Hepatocyte (in vitro differentiated cells): ENCODE data around the gene RNFT2. TPM values are rescaled to one million over a fixed set of nuclear protein-coding genes. Genes with fewer than 3 reads are reported as not detected.
"Not testable (repeated sequence)": the region's sequence is repeated elsewhere in the genome, so short reads cannot be mapped to it uniquely, and the experiment has no call there.

Experiments used
- DNase-seq: peaks from one replicate; pipeline ENCODE4 v3.0.0-alpha.2; 2016; ENCODE audit warnings: low spot score
- H2AFZ ChIP-seq: fragments of 200-600 bp; sonication (generic); 2 replicates; pipeline ENCODE4 v1.6.0; 2016; ENCODE audit warnings: antibody characterized with exemption, mild to moderate bottlenecking
- H3K27ac ChIP-seq: fragments of 200-600 bp; sonication (generic); 2 replicates; pipeline ENCODE4 v1.5.1; 2016; ENCODE audit warnings: mild to moderate bottlenecking
- H3K27me3 ChIP-seq: fragments of 200-600 bp; sonication (generic); 2 replicates; pipeline ENCODE4 v1.6.1; 2016
- H3K36me3 ChIP-seq: fragments of 200-600 bp; sonication (generic); replicated peaks from 2 replicates; pipeline ENCODE4 v1.5.1; 2016; ENCODE audit warnings: low read depth; ENCODE audit not compliant: insufficient read depth
- H3K4me1 ChIP-seq: fragments of 200-600 bp; sonication (generic); 2 replicates; pipeline ENCODE4 v1.5.1; 2016; ENCODE audit warnings: mild to moderate bottlenecking, moderate library complexity; ENCODE audit not compliant: insufficient read depth
- H3K4me2 ChIP-seq: fragments of 200-600 bp; sonication (generic); 2 replicates; pipeline ENCODE4 v1.6.0; 2016
- H3K4me3 ChIP-seq: fragments of 200-600 bp; sonication (generic); 2 replicates; pipeline ENCODE4 v1.5.1; 2016; ENCODE audit warnings: mild to moderate bottlenecking
- H3K79me2 ChIP-seq: fragments of 200-600 bp; sonication (generic); 2 replicates; pipeline ENCODE4 v1.6.0; 2017; ENCODE audit warnings: mild to moderate bottlenecking
- H3K9me2 ChIP-seq: fragments of 200-600 bp; sonication (generic); replicated peaks from 2 replicates; pipeline ENCODE4 v1.6.0; 2017; ENCODE audit warnings: mild to moderate bottlenecking; ENCODE audit not compliant: insufficient read depth
- H3K9me3 ChIP-seq: fragments of 200-600 bp; sonication (generic); 2 replicates; pipeline ENCODE4 v1.5.1; 2016; ENCODE audit warnings: low read depth, mild to moderate bottlenecking
- H4K20me1 ChIP-seq: fragments of 200-600 bp; sonication (generic); 2 replicates; pipeline ENCODE4 v1.6.0; 2016; ENCODE audit warnings: mild to moderate bottlenecking; ENCODE audit not compliant: insufficient read depth, poor library complexity, severe bottlenecking
- CTCF ChIP-seq: fragments of 200-600 bp; sonication (generic); IDR thresholded peaks from 2 replicates; pipeline ENCODE4 v1.5.1; 2016; ENCODE audit warnings: antibody characterized with exemption, mild to moderate bottlenecking; ENCODE audit not compliant: poor library complexity
- EZH2 ChIP-seq: fragments of 200-600 bp; sonication (generic); IDR thresholded peaks from 2 replicates; pipeline ENCODE4 v1.6.1; 2016; ENCODE audit warnings: antibody characterized with exemption, mild to moderate bottlenecking, borderline replicate concordance
- EZH2phosphoT487 ChIP-seq: fragments of 200-600 bp; sonication (generic); IDR thresholded peaks from one replicate; pipeline ENCODE4 v1.6.1; 2018; ENCODE audit warnings: antibody characterized with exemption, mild to moderate bottlenecking, low read depth, moderate library complexity; ENCODE audit not compliant: unreplicated experiment, severe bottlenecking
- WGBS: methylation state at CpG from one replicate; pipeline ENCODE4 v1.1.6; 2016; ENCODE audit warnings: low lambda C conversion rate; ENCODE audit errors: missing lambda C conversion rate; 5-methylcytosine and 5-hydroxymethylcytosine counted together
- polyA plus RNA-seq: library from polyadenylated mRNA; unstranded; fragments of >200 nt; fragmentation: Nextera tagmentation; extraction: Ambion mirVana; gene quantifications from 2 replicates; pipeline ENCODE4 v1.2.1, GENCODE V29; 2016
- total RNA-seq: library from RNA; depleted of rRNA; stranded (reverse); fragments of >200 nt; gene quantifications from 2 replicates; pipeline ENCODE4 v1.2.3, GENCODE V29; 2014

Gene RNFT2
- total and polyA plus RNA-seq, 2 experiments from 2014 or later = 1.5 to 2.9 TPM

- WGBS = 92% methylated on average over 4 of the region's 4 CpGs
- TF ChIP-seq EZH2 (no peak), EZH2phosphoT487 (no peak), CTCF (no peak)
- no peak overlapping the region for H3K4me2 ChIP-seq
- DNase-seq = no peak
- H3K79me2 ChIP-seq = no peaks in the 10 kb centered on the region
- no peaks in the 10 kb centered on the region for H4K20me1 ChIP-seq
- no peak overlapping the region for H3K4me3 ChIP-seq
- no peak overlapping the region for H3K27ac ChIP-seq
- H3K9me3 ChIP-seq = no peaks in the 10 kb centered on the region
- H3K9me2 ChIP-seq = no peaks in the 10 kb centered on the region
- no peak overlapping the region for H2AFZ ChIP-seq
- no peaks in the 10 kb centered on the region for H3K4me1 ChIP-seq
- no peaks in the 10 kb centered on the region for H3K36me3 ChIP-seq
- no peaks in the 10 kb centered on the region for H3K27me3 ChIP-seq
Measured at GRCh38 chr12:116745554-116745953, 7.4 kb downstream of the RNFT2 start.

GRCh38 chr12:116749884-116750283 lies 11.8 kb downstream of the RNFT2 start:
- Histone ChIP-seq H2AFZ (no peak overlapping the region), H3K9me3 (no peaks in the 10 kb centered on the region), H3K4me2 (no peak overlapping the region), H3K9me2 (no peaks in the 10 kb centered on the region), H3K79me2 (no peaks in the 10 kb centered on the region), H3K4me3 (no peak overlapping the region), H3K4me1 (no peaks in the 10 kb centered on the region), H4K20me1 (no peaks in the 10 kb centered on the region), H3K27ac (no peak overlapping the region), H3K27me3 (no peaks in the 10 kb centered on the region), H3K36me3 (no peaks in the 10 kb centered on the region)
- DNase-seq = no peak
- 98% methylated on average over 5 of the region's 26 CpGs for WGBS
- TF ChIP-seq CTCF = no peak
- TF ChIP-seq EZH2 = no peak
- no peak for TF ChIP-seq EZH2phosphoT487

- no peak overlapping the region for H2AFZ ChIP-seq
- H3K4me2 ChIP-seq = no peak overlapping the region
- no peaks in the 10 kb centered on the region for H3K4me1 ChIP-seq
- TF ChIP-seq CTCF = no peak
- TF ChIP-seq EZH2 = no peak
- TF ChIP-seq EZH2phosphoT487 = no peak
- H3K79me2 ChIP-seq = no peaks in the 10 kb centered on the region
- H3K4me3 ChIP-seq = no peak overlapping the region
- H4K20me1 ChIP-seq = no peaks in the 10 kb centered on the region
- no peaks in the 10 kb centered on the region for H3K27me3 ChIP-seq
- no peaks in the 10 kb centered on the region for H3K36me3 ChIP-seq
- 93% methylated on average over 4 of the region's 4 CpGs for WGBS
- no peak for DNase-seq
- H3K9me3 ChIP-seq = no peaks in the 10 kb centered on the region
- H3K9me2 ChIP-seq = no peaks in the 10 kb centered on the region
- no peak overlapping the region for H3K27ac ChIP-seq
Measured at GRCh38 chr12:116750298-116750697, 12.2 kb downstream of the RNFT2 start.

GRCh38 chr12:116754097-116754496 lies 16.0 kb downstream of the RNFT2 start:
- not testable (repeated sequence) for H3K4me1 ChIP-seq, H3K36me3 ChIP-seq, H3K27ac ChIP-seq, H3K27me3 ChIP-seq, H3K4me2 ChIP-seq, H3K9me2 ChIP-seq, H3K9me3 ChIP-seq, H2AFZ ChIP-seq, H3K4me3 ChIP-seq, H4K20me1 ChIP-seq, H3K79me2 ChIP-seq, DNase-seq
- 99% methylated on average over 5 of the region's 5 CpGs for WGBS

GRCh38 chr12:116754783-116755182 lies 16.7 kb downstream of the RNFT2 start:
- H3K4me3 ChIP-seq, H3K27me3 ChIP-seq, H3K79me2 ChIP-seq, H3K4me1 ChIP-seq, H4K20me1 ChIP-seq, H2AFZ ChIP-seq, H3K9me2 ChIP-seq, H3K4me2 ChIP-seq, DNase-seq, H3K27ac ChIP-seq, H3K9me3 ChIP-seq, H3K36me3 ChIP-seq: not testable (repeated sequence)
- 86% methylated on average over 1 of the region's 1 CpG for whole genome bisulfite sequencing
